Keratinocyte (primary cell): ENCODE data around the gene SLC1A6. TPM values are rescaled to one million over a fixed set of nuclear protein-coding genes. Genes with fewer than 3 reads are reported as not detected.

ENCODE experiments used
- DNase-seq: peaks from one replicate; pipeline ENCODE4 v3.0.0-alpha.2; 2011; ENCODE audit warnings: low read depth, missing footprints, low spot score
- FAIRE-seq: peaks from 2 replicates; lab custom pipeline; 2011; peaks lifted over from hg19 to GRCh38; lab: Jason Lieb, UNC
- H2AFZ ChIP-seq: 2 replicates; pipeline ENCODE4 v1.6.0; 2012; ENCODE audit warnings: low read length, control low read depth, inconsistent platforms; ENCODE audit not compliant: control insufficient read depth
- H3K27ac ChIP-seq: 2 replicates; pipeline ENCODE4 v1.5.1; 2011; ENCODE audit warnings: low read length; ENCODE audit not compliant: control insufficient read depth, insufficient read depth
- H3K27me3 ChIP-seq: 3 replicates; pipeline ENCODE4 v1.6.0; 2011; ENCODE audit warnings: low read length; ENCODE audit not compliant: control insufficient read depth, insufficient read depth; ENCODE audit errors: extremely low read depth
- H3K36me3 ChIP-seq, 2 experiments: 2 replicates in 1 of 2; 3 replicates in 1 of 2; pipeline ENCODE4 v1.5.1; 2011; ENCODE audit warnings: low read length in 2 of 2, mild to moderate bottlenecking in 1 of 2; ENCODE audit not compliant: control insufficient read depth in 2 of 2, insufficient read depth in 2 of 2; ENCODE audit errors: extremely low read depth in 1 of 2
- H3K4me1 ChIP-seq: 3 replicates; pipeline ENCODE4 v1.5.1; 2011; ENCODE audit warnings: low read length; ENCODE audit not compliant: control insufficient read depth, insufficient read depth; ENCODE audit errors: extremely low read depth
- H3K4me2 ChIP-seq: 3 replicates; pipeline ENCODE4 v1.6.0; 2011; ENCODE audit warnings: low read depth, low read length; ENCODE audit not compliant: control insufficient read depth, insufficient read depth; ENCODE audit errors: extremely low read depth
- H3K4me3 ChIP-seq, 3 experiments: fragments of 200-600 bp in 1 of 3; sonication (generic) in 1 of 3; 2 replicates in 2 of 3; 3 replicates in 1 of 3; pipeline ENCODE4 v1.5.1; 2011 to 2016; ENCODE audit warnings: low read length in 3 of 3, mild to moderate bottlenecking in 3 of 3, control low read depth in 2 of 3, inconsistent platforms in 1 of 3, low read depth in 1 of 3, mixed read lengths in 1 of 3, mixed run types in 1 of 3, moderate library complexity in 1 of 3; ENCODE audit not compliant: control insufficient read depth in 2 of 3, insufficient read depth in 2 of 3; ENCODE audit errors: extremely low read depth in 1 of 3
- H3K79me2 ChIP-seq: 2 replicates; pipeline ENCODE4 v1.6.0; 2012; ENCODE audit warnings: low read length; ENCODE audit not compliant: control insufficient read depth, insufficient read depth
- H3K9ac ChIP-seq: 3 replicates; pipeline ENCODE4 v1.6.0; 2011; ENCODE audit warnings: low read length; ENCODE audit not compliant: control insufficient read depth, insufficient read depth; ENCODE audit errors: extremely low read depth
- H3K9me1 ChIP-seq: 3 replicates; pipeline ENCODE4 v1.6.0; 2011; ENCODE audit warnings: low read length; ENCODE audit not compliant: control insufficient read depth, insufficient read depth; ENCODE audit errors: extremely low read depth
- H3K9me3 ChIP-seq: 2 replicates; pipeline ENCODE4 v1.5.1; 2012; ENCODE audit warnings: low read depth, low read length; ENCODE audit not compliant: control insufficient read depth
- H4K20me1 ChIP-seq: 3 replicates; pipeline ENCODE4 v1.6.0; 2011; ENCODE audit warnings: low read length; ENCODE audit not compliant: control insufficient read depth, insufficient read depth; ENCODE audit errors: extremely low read depth
- EZH2 ChIP-seq: IDR thresholded peaks from one replicate; pipeline ENCODE4 v1.6.1; 2012; ENCODE audit warnings: inconsistent platforms, mild to moderate bottlenecking, low read length, moderate library complexity
- dilution Hi-C: fragments of 300-500 bp; cut with MboI; formaldehyde crosslinking; loops from one replicate; pipeline ENCODE4 v1.7.0; 2020; ENCODE audit warnings: low sequenced_read_pairs; ENCODE audit not compliant: extremely low pct_ligation_motif_present
- polyA plus RNA-seq, 5 experiments: library from polyadenylated mRNA; depleted of rRNA in 3 of 5; stranded (reverse) in 3 of 5; stranded (forward) in 1 of 5; unstranded in 1 of 5; fragments of >200 nt; gene quantifications; 1 replicate in 1 of 5; 2 replicates in 3 of 5; 3 replicates in 1 of 5; pipeline versions ENCODE4 v1.2.1 to v1.2.3, GENCODE V29; 2011 to 2012; ENCODE audit warnings: missing spikeins in 2 of 5, low read depth in 1 of 5, low replicate concordance in 1 of 5
- TF ChIP-seq, protein P1 (sequence below), 3 experiments: IDR thresholded peaks in 1 of 3; conservative IDR thresholded peaks in 1 of 3; optimal IDR thresholded peaks in 1 of 3; 2 replicates in 2 of 3; 3 replicates in 1 of 3; pipeline versions ENCODE3 to v1.5.1; 2011; ENCODE audit warnings: low read length in 3 of 3, mild to moderate bottlenecking in 3 of 3, moderate library complexity in 2 of 3, control low read depth in 1 of 3, inconsistent platforms in 1 of 3; ENCODE audit not compliant: insufficient read depth in 2 of 3; ENCODE audit errors: extremely low read depth in 1 of 3

The SLC1A6 gene
- polyA plus RNA-seq, 1 donor (not counting 4 experiments of a cell fraction or from before 2014, with no cell fraction given), result 0.96 TPM

- no peaks in the 10 kb centered on the region for H3K79me2 ChIP-seq
- no peaks in the 10 kb centered on the region for H3K9me1 ChIP-seq
- no peak for TF ChIP-seq EZH2
- TF ChIP-seq, protein P1, sequence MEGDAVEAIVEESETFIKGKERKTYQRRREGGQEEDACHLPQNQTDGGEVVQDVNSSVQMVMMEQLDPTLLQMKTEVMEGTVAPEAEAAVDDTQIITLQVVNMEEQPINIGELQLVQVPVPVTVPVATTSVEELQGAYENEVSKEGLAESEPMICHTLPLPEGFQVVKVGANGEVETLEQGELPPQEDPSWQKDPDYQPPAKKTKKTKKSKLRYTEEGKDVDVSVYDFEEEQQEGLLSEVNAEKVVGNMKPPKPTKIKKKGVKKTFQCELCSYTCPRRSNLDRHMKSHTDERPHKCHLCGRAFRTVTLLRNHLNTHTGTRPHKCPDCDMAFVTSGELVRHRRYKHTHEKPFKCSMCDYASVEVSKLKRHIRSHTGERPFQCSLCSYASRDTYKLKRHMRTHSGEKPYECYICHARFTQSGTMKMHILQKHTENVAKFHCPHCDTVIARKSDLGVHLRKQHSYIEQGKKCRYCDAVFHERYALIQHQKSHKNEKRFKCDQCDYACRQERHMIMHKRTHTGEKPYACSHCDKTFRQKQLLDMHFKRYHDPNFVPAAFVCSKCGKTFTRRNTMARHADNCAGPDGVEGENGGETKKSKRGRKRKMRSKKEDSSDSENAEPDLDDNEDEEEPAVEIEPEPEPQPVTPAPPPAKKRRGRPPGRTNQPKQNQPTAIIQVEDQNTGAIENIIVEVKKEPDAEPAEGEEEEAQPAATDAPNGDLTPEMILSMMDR (optimal IDR thresholded peaks at IDR 0.05 in 1 of 3, IDR thresholded peaks at IDR 0.05 in 1 of 3, conservative IDR thresholded peaks at IDR 0.05 in 1 of 3; ENCODE audit: extremely low read depth in 1 of 3, insufficient read depth in 2 of 3, low read length in 3 of 3), result no peak
- no peak overlapping the region for H2AFZ ChIP-seq
- FAIRE-seq (no peak), DNase-seq (no peak)
- dilution Hi-C loops, result no loop called here
- no peak overlapping the region for H3K4me2 ChIP-seq
- no peak overlapping the region for H3K27ac ChIP-seq
- no peaks in the 10 kb centered on the region for H4K20me1 ChIP-seq
- H3K9ac ChIP-seq, result no peak overlapping the region
- H3K4me3 ChIP-seq, result no peak overlapping the region
- no peaks in the 10 kb centered on the region for H3K4me1 ChIP-seq
- no peaks in the 10 kb centered on the region for H3K36me3 ChIP-seq
- no peaks in the 10 kb centered on the region for H3K27me3 ChIP-seq
- no peaks in the 10 kb centered on the region for H3K9me3 ChIP-seq
These were observed 64.5 kb downstream of the SLC1A6 start for GRCh38 chr19:14915116-14915515.

DNA sequence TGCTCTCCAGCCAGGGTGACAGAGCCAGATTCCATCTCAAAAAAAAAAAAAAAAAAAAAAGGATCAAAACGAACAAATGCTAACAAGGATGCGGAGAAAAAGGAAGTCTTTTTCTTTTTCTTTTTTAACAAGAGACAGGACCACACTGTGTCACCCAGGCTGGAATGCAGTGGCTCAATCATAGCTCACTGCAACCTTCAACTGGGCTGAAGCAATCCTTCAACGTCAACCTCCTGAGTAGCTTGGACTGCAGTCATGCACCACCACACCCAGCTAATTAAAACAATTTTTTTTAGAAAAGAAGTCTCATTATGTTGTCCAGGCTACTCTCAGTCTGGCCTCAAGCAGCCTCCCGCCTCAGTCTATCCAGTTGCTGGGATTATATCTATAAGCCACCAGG, 73.0 kb downstream of the SLC1A6 start:
- dilution Hi-C loops, result no loop called here
- H4K20me1 ChIP-seq, result no peaks in the 10 kb centered on the region
- no peak overlapping the region for H2AFZ ChIP-seq
- H3K4me1 ChIP-seq, result no peaks in the 10 kb centered on the region
- TF ChIP-seq EZH2, result no peak
- TF ChIP-seq, protein P1 (optimal IDR thresholded peaks at IDR 0.05 in 1 of 3, IDR thresholded peaks at IDR 0.05 in 1 of 3, conservative IDR thresholded peaks at IDR 0.05 in 1 of 3; ENCODE audit: extremely low read depth in 1 of 3, insufficient read depth in 2 of 3, low read length in 3 of 3), result no peak
- H3K4me3 ChIP-seq, result no peak overlapping the region
- H3K79me2 ChIP-seq, result no peaks in the 10 kb centered on the region
- H3K9me3 ChIP-seq, result no peaks in the 10 kb centered on the region
- DNase-seq (no peak), FAIRE-seq (no peak)
- H3K9ac ChIP-seq, result no peak overlapping the region
- H3K27me3 ChIP-seq, result no peaks in the 10 kb centered on the region
- no peak overlapping the region for H3K27ac ChIP-seq
- no peaks in the 10 kb centered on the region for H3K36me3 ChIP-seq
- H3K4me2 ChIP-seq, result no peak overlapping the region
- no peaks in the 10 kb centered on the region for H3K9me1 ChIP-seq
